Sigmoid colon (tissue), 7 donors: ENCODE measurements around the gene CDC6. TPM values are rescaled to one million over a fixed set of nuclear protein-coding genes. Genes with fewer than 3 reads are reported as not detected.

ENCODE experiments used
- DNase-seq: peaks from one replicate; pipeline ENCODE4 v3.0.0-alpha.2; 2019
- H3K27ac ChIP-seq, 4 donors: fragments of 200-600 bp; sonication (generic); one replicate each; pipeline ENCODE4 v1.5.1; 2016 to 2019; ENCODE audit warnings: mild to moderate bottlenecking in 1 of 4
- H3K27me3 ChIP-seq, 3 donors: fragments of 200-600 bp; sonication (generic); one replicate each; pipeline ENCODE4 v1.5.1; 2019; ENCODE audit warnings: mild to moderate bottlenecking in 1 of 3
- H3K36me3 ChIP-seq, 4 donors: fragments of 200-600 bp; sonication (generic); one replicate each; pipeline ENCODE4 v1.5.1; 2016 to 2019
- H3K4me1 ChIP-seq, 4 donors: fragments of 200-600 bp; sonication (generic); one replicate each; pipeline ENCODE4 v1.5.1; 2017 to 2019
- H3K4me3 ChIP-seq, 4 donors: fragments of 200-600 bp; sonication (generic); one replicate each; pipeline ENCODE4 v1.5.1; 2017 to 2019; ENCODE audit warnings: mild to moderate bottlenecking in 2 of 4, moderate library complexity in 1 of 4
- H3K9me3 ChIP-seq, 4 donors: fragments of 200-600 bp in 3 of 4; sonication (generic) in 3 of 4; one replicate each; pipeline versions ENCODE4 v1.5.1 to v1.6.1; 2013 to 2019
- CTCF ChIP-seq, 4 experiments: fragments of 450-650 bp in 3 of 4; fragments of 200-600 bp in 1 of 4; IDR thresholded peaks; one replicate each; pipeline ENCODE4 v1.5.1; 2016 to 2019; ENCODE audit warnings: antibody characterized with exemption in 4 of 4, mild to moderate bottlenecking in 3 of 4, moderate library complexity in 2 of 4
- EP300 ChIP-seq, 4 donors: sonication (generic); formaldehyde crosslinking; IDR thresholded peaks; one replicate each; pipeline ENCODE4 v1.6.1; 2017; ENCODE audit warnings: antibody characterized with exemption in 4 of 4
- POLR2A ChIP-seq, 2 donors: fragments of 450-650 bp; IDR thresholded peaks; one replicate each; pipeline ENCODE4 v1.6.1; 2016; ENCODE audit warnings: antibody characterized with exemption in 2 of 2, mild to moderate bottlenecking in 2 of 2, moderate library complexity in 2 of 2
- POLR2AphosphoS5 ChIP-seq, 4 donors: sonication (generic); formaldehyde crosslinking; IDR thresholded peaks; one replicate each; pipeline ENCODE4 v1.6.1; 2017; ENCODE audit warnings: antibody characterized with exemption in 4 of 4
- WGBS, 2 donors: extraction: QIAGEN DNeasy Blood & Tissue Kit; methylation state at CpG; one replicate each; pipeline ENCODE4 v1.1.7; 2013; 5-methylcytosine and 5-hydroxymethylcytosine counted together
- intact Hi-C: fragments of 100-400 bp; cut with DNase I; formaldehyde crosslinking; loops from one replicate; pipeline ENCODE4 v1.15.1; 2023
- polyA plus RNA-seq, 3 donors: library from polyadenylated mRNA; stranded (reverse); fragments of 200-250 nt; gene quantifications; one replicate each; pipeline ENCODE4 v1.2.3, GENCODE V29; 2013
- total RNA-seq, 4 donors: library from RNA; depleted of rRNA; stranded (reverse); fragments of >200 nt; gene quantifications; one replicate each; pipeline ENCODE4 v1.1.0, GENCODE V29; 2016
- donor health status: healthy with polysubstance abuse.
- donor health status: Bipolar disorder and iron deficiency.
- donor health status: healthy.

CDC6 gene
- total and polyA plus RNA-seq, 7 donors: 0.33 to 10.9 (median 1.9) TPM; not detected in 1

- peak overlapping the region; percentile 93 to 98 (median 96) for H3K27ac ChIP-seq
- H3K4me1 ChIP-seq: peaks cover 0 to 100% (median 100%) of the 10 kb centered on the region in 4 donors
- H3K9me3 ChIP-seq: no peaks in the 10 kb centered on the region
Measured at GRCh38 chr17:40328386-40328766, 40.7 kb downstream of the CDC6 start.

GRCh38 chr17:40329839-40330794 is 42.4 kb downstream of the CDC6 start:
- peak overlapping the region; percentile 87 to 98 (median 96) for H3K27ac ChIP-seq
- 27 to 35% methylated on average over 11 of the region's 11 CpGs for WGBS, 2 donors
- DNase-seq: peak; percentile 85
- peak in 3 of 4 donors; percentile 33 to 54 (median 37) for TF ChIP-seq POLR2AphosphoS5 (IDR thresholded peaks at IDR 0.05)
- TF ChIP-seq POLR2A (IDR thresholded peaks at IDR 0.05): no peak
- intact Hi-C loops: no loop called here
- no peak overlapping the region for H3K4me3 ChIP-seq
- no peaks in the 10 kb centered on the region for H3K36me3 ChIP-seq
- H3K9me3 ChIP-seq: no peaks in the 10 kb centered on the region
- peaks cover 0 to 100% (median 100%) of the 10 kb centered on the region in 4 donors for H3K4me1 ChIP-seq
- no peaks in the 10 kb centered on the region for H3K27me3 ChIP-seq

More at GRCh38 chr17:40328386-40328766, 40.7 kb downstream of the CDC6 start:
- intact Hi-C loops: no loop called here
- WGBS, 2 donors: 85 to 89% methylated on average over 2 of the region's 2 CpGs
- no peaks in the 10 kb centered on the region for H3K36me3 ChIP-seq
- H3K4me3 ChIP-seq: no peak overlapping the region
- no peaks in the 10 kb centered on the region for H3K27me3 ChIP-seq
- no peak for DNase-seq
- TF ChIP-seq CTCF (IDR thresholded peaks at IDR 0.05): no peak
- no peak for TF ChIP-seq POLR2A (IDR thresholded peaks at IDR 0.05)
- TF ChIP-seq EP300 (IDR thresholded peaks at IDR 0.05): no peak
- no peak for TF ChIP-seq POLR2AphosphoS5 (IDR thresholded peaks at IDR 0.05)

GRCh38 chr17:40330850-40331470 is 43.3 kb downstream of the CDC6 start:
- Histone ChIP-seq H3K27ac (peak overlapping the region; percentile 87 to 98 (median 96)), H3K27me3 (no peaks in the 10 kb centered on the region), H3K36me3 (no peaks in the 10 kb centered on the region), H3K4me3 (no peak overlapping the region), H3K9me3 (no peaks in the 10 kb centered on the region), H3K4me1 (peaks cover 0 to 100% (median 100%) of the 10 kb centered on the region in 4 donors)
- DNase-seq: no peak
- 93 to 94% methylated on average over 10 of the region's 10 CpGs for WGBS, 2 donors
- intact Hi-C loops: no loop called here
- TF ChIP-seq POLR2A (IDR thresholded peaks at IDR 0.05) (no peak), EP300 (IDR thresholded peaks at IDR 0.05) (no peak), POLR2AphosphoS5 (IDR thresholded peaks at IDR 0.05) (no peak), CTCF (IDR thresholded peaks at IDR 0.05) (no peak)

- H3K4me3 ChIP-seq: peak overlapping the region in 3 of 4 donors; percentile 15 to 22 (median 16)
- DNase-seq: peak; percentile 95
- peaks cover 0 to 100% (median 95%) of the 10 kb centered on the region in 4 donors for H3K4me1 ChIP-seq
Measured at GRCh38 chr17:40331743-40332641, 44.3 kb downstream of the CDC6 start.

More at GRCh38 chr17:40331743-40332641, 44.3 kb downstream of the CDC6 start:
- Histone ChIP-seq H3K27me3 (no peaks in the 10 kb centered on the region), H3K36me3 (no peaks in the 10 kb centered on the region), H3K27ac (peak overlapping the region; percentile 87 to 98 (median 96)), H3K9me3 (no peaks in the 10 kb centered on the region)
- peak; percentile 66 to 91 (median 87) for TF ChIP-seq POLR2AphosphoS5 (IDR thresholded peaks at IDR 0.05)
- TF ChIP-seq POLR2A (IDR thresholded peaks at IDR 0.05): no peak
- TF ChIP-seq CTCF (IDR thresholded peaks at IDR 0.05): no peak
- peak in 3 of 4 donors; percentile 47 to 79 (median 57) for TF ChIP-seq EP300 (IDR thresholded peaks at IDR 0.05)
- intact Hi-C loops: no loop called here
- 63 to 74% methylated on average over 22 of the region's 22 CpGs for WGBS, 2 donors
